DMS 273 (cell line): ENCODE results near the gene KCNC3.

Source experiments
- DNase-seq: peaks from one replicate; lab custom pipeline; 2025; ENCODE audit not compliant: unreplicated experiment; lab: John Stamatoyannopoulos, UW

Gene KCNC3

DNA sequence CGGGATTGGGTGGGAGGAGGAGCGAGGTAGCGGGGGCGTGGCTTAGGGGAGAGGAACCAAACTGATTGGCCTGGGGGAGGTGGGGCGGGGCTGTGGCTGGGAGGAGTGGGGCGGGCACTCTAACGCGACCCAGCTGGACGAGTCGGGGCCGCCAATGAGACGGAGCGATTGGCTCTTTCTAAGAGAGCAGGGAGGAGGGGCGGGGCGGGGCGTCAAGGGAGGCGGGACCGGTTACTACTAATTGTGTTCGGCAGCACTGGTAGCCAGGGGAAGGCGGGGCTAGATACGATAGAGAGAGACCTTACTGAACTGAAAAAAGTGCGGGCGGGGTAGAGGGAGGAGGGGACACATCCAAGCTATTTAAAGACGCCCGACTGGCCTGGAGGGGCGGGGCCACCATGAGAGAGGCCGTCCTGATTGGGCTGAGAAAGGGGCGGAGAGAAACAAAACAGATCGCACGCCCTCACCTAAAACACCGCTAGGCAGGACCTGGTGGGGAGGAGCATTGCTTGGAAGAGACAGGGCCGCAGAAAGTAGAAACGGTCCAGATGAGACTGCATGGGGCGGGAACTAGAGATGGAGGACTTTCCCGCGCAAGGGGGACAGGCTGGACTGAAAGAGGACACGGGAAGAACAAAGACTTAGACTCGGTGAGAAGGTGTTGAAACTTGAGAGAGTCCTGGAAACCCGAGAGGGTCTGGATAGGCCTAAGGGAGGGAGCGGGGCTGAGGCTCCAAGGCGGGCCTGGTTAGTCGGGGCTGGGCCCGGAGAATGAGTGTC, at the start of gene KCNC3:
Gene KCNC3 (minus strand): TSS at position 232 of the 780 bp plus-strand sequence. CDS start 295 bp downstream, outside the sequence.
- peak; percentile 95 for DNase-seq

DNA sequence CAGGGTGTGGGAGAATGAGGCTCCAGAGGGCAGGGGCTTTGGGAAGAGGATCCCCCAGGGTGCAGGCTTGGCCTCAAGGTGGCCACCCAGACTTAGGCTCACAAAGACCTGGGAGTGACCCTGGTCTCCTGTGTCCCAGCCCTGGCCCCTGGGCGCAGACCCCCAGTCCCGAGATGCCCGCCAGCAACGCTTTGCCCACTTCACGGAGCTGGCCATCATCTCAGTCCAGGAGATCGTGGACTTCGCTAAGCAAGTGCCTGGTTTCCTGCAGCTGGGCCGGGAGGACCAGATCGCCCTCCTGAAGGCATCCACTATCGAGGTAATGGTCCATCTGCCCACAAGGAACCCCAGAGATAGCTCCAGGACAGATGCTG, 49.7 kb upstream of the KCNC3 start:
- no peak for DNase-seq

DNA sequence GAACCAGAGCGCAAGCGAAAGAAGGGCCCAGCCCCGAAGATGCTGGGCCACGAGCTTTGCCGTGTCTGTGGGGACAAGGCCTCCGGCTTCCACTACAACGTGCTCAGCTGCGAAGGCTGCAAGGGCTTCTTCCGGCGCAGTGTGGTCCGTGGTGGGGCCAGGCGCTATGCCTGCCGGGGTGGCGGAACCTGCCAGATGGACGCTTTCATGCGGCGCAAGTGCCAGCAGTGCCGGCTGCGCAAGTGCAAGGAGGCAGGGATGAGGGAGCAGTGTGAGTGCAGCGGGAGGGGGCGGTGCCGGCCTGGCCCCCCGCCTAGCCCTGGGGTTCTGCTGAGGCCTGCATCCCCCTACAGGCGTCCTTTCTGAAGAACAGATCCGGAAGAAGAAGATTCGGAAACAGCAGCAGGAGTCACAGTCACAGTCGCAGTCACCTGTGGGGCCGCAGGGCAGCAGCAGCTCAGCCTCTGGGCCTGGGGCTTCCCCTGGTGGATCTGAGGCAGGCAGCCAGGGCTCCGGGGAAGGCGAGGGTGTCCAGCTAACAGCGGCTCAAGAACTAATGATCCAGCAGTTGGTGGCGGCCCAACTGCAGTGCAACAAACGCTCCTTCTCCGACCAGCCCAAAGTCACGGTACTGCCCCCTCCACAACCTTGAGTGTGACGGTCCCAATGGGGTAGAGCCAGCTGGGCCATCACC, 49.1 kb upstream of the KCNC3 start:
- DNase-seq, result no peak

DNA sequence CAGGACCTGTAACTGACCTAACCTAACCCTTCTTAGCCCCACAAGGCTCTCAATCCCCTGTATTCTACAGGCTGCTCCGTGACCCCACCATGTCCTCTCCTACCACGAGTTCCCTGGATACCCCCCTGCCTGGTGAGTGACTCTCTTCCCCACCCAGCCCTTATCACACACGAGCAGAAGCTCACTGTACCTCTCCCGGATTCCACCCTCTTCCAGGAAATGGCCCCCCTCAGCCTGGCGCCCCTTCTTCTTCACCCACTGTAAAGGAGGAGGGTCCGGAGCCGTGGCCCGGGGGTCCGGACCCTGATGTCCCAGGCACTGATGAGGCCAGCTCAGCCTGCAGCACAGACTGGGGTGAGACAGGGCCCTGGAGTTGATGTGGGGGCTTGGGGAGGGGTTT, 48.3 kb upstream of the KCNC3 start:
- no peak for DNase-seq

DNA sequence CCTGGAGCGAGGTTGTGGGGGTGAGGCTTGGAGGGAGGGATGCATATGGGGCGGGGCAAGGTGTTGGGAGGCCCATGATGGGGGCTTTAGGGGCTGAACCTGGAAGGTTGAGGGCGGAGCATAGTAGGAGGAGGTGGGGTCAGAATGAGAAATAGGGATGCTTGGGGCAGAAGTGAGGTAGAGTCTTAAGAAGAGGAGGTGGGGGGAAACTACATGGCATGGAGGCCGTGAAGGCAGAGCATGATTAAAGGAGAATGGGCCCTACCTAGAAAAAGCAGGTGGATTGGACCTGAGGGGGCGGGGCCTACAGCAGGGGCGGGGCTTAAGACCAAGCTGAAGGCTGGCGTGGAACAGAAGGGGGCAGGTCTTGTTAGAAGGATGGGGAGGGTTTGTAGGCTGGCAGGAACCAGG, 47.9 kb upstream of the KCNC3 start:
- peak; percentile 41 for DNase-seq

DNA sequence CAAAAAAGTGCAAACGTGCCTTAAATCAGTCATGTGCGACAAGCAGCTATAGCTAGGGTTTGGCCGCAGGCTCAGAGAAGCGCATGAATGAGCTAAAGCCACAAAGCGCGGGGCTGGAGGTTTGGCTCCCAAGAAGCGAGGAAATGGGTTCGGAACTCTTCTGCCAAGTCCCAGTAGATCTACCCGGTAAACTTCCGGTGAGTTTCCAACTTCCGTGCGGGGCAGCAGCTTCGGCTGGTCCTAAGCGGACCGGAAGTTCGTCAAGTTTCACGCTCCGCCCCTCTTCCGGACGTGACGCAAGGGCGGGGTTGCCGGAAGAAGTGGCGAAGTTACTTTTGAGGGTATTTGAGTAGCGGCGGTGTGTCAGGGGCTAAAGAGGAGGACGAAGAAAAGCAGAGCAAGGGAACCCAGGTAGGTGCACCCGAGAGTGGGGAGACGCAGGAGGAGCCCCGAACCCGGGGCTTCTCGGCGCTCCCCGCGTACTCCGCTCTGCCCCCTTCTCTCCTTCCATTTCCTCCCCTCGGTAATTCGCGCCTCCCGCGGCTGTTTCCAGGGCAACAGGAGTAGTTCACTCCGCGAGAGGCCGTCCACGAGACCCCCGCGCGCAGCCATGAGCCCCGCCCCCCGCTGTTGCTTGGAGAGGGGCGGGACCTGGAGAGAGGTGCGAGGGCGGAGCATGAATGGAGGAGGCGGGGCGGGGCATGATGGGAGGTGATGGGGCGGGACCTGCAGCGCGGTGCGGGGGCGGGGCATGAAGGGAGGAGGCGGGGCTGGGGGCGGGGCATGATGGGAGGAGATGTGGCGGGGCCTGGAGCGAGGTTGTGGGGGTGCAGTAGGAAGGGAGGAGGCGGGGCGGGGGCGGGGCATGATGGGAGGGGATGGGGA, 47.2 kb upstream of the KCNC3 start, which contains the start of gene NR1H2:
Gene NR1H2 (plus strand): TSS at position 292 of the 885 bp plus-strand sequence. CDS start 1,149 bp downstream, outside the sequence.
- DNase-seq, result peak; percentile 99

DNA sequence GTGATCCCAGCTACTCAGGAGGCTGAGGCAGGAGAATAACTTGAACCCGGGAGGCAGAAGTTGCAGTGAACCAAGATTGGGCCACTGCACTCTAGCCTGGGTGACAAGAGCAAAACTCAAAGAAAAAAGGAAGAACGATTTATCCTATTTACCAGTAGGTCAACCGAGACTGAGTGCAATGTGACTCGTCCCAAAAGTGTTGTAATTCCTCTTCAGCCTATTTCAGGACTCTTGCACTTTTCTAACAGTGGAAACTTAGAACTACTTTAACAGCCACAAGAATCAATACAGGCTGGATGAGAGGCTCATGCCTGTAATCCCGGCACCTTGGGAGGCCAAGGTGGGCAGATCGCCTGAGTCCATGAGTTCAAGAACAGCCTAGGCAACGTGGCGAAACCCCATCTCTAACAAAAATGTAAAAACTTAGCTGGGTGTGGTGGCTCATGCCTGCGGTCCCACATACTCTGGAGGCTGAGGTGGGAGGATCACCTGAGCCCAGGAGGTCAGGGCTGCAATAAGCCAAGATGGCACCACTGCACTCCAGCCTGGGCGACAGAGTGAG, 42.8 kb upstream of the KCNC3 start:
- no peak for DNase-seq

DNA sequence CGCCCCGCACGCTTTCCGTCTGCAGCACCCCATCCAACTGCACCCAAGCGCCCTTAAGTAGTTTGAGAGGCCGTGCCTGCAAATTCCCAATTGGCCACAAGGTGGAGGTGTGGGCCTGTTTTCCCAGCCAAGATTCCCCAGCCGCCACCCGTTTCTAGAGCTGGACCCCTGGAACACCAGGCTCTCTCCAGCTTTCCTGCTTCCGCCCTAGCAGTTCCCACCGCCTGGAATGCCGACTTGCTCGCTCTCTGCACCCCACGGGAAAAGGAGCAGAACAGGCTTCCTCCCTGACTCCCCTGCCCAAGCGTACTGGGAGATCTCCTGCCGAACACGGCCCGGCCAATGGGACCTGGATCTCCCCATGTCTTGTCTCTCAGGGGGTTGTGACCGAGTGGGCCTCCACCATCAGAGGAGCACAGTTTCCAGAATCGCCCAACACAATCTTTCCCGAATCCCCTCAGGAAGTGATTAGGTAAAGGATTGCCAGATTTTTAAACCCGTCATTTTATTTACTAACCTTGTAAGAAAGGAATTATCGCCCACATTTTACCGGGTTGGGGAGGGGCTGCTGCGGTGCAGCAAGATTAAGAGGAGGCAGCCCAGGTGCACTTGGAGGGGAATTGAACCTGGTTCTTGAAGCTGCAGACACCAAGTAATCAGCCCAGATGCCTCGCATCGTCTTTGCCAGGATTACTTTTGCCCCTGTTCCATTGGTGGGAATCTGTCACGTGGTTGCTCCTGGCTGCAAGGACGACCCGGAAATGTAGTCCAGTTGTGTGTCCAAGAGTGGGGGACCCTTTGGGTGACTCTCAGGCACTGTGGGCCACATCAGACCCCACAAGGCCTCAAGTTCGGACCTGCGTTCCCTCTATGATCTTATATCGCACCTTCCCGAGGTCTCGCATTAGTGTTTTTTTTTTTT, 39.7 kb upstream of the KCNC3 start:
- peak; percentile 90 for DNase-seq

DNA sequence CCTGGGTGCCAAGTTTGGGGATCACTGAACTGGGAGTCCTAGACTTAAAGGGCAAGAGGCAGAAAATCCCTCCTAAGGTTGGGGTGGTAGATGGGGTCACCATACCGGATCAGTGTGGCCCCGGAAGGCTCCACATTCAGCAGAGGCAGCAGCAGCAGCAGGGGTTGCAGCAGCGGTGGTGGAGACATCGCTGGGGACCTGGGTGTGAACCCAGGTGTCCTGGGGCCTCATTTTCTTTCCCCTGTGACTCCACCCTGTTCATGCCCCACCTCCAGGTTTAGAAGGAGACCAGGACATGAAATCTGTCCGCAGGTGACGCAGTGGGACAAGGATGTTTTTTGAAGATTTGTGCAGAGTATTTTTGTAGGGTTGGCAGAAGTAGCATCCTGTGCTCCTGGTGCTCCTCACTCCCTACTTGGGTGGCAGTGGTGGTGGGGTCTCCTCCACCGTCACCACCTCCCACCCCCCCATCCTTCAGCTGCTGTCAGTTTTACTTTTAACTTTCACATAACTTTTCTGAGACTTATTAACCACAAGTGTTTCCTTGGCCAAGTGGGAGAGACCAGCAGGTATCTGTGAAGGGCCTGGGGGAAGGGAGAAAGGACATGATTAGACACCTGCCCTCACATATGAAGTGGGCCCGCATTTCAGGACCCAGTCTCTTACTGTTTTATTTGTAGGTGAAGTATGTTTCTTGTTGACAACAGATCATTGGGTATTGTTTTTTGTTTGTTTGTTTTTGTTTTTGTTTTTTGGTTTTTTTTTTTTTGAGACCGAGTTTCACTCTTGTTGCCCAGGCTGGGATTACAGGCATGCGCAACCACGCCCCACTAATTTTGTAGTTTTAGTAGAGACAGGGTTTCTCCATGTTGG, 36.5 kb upstream of the KCNC3 start, which contains the start of gene NAPSA:
Gene NAPSA (minus strand): TSS at position 206 of the 873 bp plus-strand sequence. CDS start 18 bp downstream, at position 188.
- DNase-seq, result no peak

DNA sequence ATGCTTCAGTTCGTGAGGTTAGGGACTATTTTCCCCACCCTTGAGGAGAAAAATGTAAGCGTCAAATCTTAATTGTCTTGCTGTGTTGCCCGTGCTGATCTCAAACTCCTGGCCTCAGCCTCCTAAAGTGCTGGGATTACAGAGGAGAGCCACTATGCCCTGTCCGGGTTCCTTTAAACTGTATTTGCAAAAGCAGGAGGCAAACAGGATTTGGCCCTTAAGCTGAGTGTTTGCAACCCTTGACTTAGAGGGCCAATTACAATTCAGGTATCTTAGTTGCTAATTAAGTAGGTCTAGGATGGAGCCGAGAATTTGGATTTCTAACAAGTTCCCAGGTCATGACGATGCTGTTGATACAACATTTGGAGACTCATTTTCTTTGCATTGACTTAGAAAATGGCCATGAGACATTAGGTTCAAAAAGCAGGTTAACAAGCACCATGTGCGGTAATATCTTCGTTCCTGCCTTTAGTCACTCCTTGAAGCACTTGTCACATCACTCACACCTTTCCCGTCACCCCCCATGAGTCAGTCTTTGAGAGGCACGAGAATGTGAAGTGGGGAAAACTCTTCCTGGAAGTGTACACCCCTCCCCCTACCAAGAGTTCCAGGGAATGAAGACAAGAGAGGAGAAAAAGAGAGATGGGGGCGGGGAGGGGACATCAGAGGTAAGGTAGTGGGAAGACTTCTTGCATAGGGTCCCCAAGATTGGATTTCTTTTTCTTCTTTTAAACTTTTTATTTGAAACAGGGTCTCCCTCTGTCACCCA, 33.7 kb upstream of the KCNC3 start:
- DNase-seq, result no peak

DNA sequence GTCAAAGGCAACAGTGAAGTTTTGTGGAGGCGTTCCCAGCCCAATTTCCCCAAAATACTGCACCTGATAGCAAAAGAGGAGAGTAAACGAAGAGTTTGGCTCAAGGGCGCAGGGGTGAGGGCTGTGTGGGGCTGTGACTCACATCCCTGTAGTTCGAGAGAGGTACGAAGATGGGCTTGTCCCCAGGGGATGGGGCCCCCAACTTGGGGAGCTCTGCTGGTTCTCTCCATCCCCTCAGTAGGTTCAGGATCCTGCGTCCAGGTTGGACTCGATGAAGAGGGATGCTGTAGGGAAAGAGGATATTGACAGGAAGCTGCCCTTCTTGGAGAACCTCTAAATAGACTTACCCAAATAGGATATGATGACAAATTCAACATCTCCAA, 32.8 kb upstream of the KCNC3 start:
- DNase-seq, result no peak

DNA sequence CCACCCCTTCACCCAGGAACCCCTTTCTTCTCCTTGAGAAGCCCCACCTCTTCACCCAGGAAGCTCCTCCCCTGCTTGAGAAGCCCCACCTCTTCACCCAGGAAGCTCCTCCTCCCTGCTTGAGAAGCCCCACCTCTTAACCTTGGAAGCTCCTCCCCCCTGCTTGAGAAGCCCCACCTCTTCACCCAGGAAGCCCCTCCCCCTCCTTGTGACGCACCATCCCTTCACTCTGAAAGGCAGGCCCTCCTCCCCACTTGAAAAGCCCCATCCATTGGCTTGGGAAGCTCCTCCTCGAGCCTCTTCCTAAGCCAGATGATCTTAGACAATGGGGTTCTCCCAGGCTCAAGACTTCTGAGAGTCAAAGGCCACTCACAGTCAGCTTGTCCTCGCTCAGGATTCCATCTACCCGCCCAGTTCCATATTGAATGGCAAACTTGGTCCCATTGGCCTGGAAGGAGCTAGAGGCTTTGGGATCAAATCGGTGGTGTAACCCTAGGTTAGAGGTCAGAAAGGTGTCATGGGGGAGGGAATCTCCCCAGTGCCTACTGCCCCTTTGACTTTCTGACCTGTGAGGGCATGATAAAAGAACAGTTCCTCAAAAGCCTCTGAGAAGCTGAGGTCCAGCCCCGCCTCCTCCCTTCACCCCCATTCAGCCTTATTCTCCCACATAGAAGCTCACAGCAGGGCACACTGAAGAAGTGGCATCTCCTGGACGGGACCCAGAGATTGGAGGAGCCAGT, 32.3 kb upstream of the KCNC3 start:
- DNase-seq, result no peak

DNA sequence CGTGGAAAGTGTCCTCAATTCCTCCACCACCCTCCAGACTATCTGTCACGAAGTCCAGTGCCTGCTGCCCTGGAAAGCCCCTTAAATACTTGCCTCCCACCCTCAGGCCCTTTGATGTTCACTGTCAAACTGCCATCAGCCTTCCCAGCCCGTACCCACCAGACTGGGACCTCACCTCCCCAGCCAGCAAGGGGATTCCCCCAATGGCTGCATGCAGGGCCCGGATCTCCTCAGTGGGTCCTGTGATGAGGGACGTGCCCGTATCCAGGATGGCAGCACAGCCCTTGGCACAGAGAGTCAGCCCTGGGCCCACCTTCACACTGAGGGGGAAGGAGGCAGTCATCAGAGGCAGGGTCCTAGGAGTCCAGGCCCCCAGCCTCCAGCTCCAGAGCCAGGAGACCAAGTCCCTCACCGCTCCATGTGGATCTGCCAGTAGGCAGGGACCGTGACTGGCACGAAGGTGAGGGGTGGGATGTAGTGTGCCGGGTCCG, 30.2 kb upstream of the KCNC3 start:
- no peak for DNase-seq

DNA sequence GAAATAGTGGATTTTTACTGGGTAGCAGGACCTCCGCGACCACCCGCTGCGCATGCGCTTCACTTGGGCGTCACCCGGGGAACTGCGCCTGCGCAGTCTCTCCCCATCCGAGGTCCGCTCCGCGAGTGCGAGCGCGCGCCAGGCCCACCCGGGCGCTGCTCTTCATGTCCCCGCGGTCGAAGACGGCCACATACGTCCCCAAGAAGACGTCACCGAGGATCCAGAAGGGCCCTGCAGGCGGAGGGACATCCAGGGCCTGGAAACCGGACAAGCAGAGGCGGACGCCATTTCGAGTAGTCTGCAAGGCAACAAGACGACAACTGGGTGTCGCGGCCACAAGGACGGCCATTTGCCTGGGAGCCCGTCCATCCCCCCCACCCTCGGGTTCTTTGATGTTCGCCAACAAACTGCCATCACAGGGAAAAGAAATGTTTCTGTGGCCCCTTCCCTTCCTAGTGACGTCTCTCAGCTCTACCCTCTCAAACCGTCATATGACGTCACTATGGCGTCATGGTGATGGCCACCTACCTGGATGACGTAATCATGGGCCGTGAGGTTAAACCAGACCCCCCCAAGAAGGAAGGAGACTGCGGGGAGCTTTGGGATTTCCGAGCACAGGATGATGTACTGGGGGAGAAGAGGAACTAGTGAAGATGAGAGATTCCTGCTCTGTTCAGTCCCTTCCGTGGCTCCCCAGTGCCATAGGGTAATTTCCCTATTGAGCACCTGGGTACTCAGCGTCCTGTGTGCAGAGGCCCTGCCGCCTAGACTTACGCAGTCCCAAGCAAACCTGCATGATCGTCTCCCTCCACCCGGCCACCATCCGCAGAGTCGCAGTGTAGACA, 29.5 kb upstream of the KCNC3 start:
- no peak for DNase-seq

DNA sequence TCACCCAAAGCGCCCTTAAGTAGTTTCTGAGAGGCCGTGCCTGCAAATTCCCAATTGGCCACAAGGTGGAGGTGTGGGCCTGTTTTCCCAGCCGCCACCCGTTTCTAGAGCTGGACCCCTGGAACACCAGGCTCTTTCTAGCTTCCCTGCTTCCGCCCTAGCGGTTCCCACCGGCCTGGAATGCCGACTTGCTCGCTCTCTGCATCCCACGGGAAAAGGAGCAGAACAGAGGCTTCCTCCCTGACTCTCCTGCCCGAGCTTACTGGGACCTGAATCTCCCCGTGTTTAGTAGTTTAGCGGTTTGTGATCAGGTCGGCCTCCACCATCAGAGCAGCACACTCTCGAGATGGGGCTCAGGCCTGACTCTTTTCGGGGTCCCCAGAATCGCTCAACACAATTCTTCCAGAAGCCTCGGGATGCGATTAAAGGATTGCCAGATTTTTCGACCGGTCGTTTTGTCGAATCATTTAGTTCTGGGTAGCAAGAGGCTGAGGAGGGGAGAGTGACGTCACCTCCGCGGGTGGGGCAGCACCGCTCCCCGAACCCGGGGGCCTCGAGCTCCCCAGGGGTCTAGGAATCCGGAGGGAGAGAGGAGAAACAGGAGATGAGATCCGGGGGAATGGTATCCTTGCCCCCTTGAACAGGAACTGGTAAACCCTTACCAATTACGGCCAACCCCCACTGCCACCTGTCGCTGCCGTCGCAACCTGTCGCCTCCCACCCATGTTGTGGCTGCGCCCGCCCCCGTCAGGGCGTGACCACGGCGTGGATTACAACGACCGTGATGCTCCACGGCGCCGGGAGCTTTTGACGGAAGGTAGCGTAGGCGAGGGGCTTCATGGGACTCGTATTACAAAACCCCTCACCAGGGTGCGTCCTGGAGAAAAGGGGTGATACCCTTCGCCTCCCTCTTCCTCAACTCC, 28.3 kb upstream of the KCNC3 start:
- peak; percentile 79 for DNase-seq
